ENCODE measurements around the gene RNF151.
A peak's percentile ranks its signal among the peaks of the same experiment; 100 is the strongest.
"Not testable (repeated sequence)": the region's sequence is repeated elsewhere in the genome, so short reads cannot be mapped to it uniquely, and the experiment has no call there.

RNF151 gene, protein sequence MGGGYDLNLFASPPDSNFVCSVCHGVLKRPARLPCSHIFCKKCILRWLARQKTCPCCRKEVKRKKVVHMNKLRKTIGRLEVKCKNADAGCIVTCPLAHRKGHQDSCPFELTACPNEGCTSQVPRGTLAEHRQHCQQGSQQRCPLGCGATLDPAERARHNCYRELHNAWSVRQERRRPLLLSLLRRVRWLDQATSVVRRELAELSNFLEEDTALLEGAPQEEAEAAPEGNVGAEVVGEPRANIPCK

DNA sequence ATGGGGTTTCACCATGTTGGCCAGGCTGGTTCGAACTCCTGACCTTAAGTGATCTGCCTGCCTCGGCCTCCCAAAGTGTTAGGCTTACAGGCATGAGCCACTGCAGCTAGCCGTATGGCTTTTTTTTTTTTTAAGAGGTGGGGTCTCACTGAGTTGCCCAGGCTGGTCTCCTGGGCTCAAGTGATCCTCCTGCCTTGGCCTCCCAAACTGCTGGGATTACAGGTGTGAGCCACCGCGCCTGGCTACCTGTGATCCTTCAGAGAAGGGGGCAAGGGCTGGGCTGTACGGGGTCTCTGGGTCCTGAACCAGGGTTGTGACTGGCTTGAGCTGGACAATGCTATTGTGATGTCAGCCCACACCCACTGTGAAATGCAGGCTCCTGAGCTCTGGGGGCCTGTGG, at the start of gene RNF151:
Gene RNF151, plus strand, starts transcription at position 397 of the 400 bp plus-strand sequence. CDS start 26 bp downstream, outside the sequence.
- no peak for DNase-seq (ENCODE audit: low read depth)

DNA sequence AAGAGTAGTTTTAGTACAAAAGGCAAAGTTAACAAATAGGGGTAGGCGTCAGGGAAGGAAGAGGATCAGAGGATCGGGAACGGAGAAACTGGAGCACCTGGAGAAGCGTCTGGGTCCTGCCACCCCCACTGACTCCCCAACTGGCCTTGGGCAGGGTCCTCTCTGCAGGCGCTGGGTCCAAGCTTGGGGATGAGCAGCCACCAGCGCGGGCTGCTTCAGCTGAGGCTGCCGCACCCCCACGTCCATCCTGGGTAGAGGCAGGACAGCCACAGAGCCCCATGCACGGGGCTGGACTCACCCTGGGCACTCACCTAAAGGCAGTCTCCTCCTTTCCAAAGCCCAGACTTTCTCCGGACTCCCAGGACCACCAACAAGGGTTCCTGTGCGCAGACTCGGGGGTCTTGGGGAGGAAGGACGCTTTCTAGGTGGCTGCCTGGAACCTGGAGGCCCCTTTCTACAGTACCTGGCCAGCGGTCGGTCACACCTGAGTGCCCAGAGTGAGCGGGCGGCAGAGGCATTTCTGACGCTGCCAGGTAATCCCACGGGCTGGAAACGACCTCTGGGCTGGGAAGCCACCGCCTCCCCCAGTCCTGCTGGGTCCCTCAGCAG, 49.5 kb upstream of the RNF151 start:
- no peak for DNase-seq (ENCODE audit: low read depth)

DNA sequence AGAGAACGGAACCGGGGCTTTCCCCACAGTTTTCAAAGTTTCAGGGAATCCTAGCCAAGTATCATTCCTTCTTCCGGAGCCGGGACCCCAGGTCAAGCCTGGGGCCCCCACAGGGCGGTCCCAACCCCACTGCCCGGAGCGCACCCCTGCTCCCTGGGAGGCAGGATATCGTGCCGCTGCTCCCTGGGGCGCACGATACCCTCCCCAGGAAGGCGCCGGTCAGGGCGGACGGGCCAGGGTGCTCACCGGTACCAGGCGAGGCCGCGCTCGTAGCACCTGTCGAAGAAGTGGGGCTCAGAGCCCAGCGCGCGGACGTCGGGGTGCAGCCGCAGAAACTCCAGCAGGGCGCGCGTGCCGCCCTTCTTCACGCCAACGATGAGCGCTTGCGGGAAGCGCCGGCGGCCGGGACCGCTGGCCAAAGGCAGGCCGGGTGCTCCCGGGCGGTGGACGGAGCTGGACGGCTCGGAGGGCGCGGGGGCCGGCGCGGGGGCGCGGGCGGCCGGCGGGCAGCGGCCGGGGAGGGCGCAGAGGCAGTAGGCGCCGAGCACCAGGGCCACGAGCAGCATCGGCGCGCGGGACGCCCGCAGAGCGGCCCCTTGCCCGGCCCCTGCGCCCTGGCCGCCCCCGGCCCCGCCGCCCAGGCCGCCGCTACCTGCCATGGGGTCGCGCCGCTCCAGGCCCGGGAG, 48.8 kb upstream of the RNF151 start:
- DNase-seq (ENCODE audit: low read depth) = no peak

DNA sequence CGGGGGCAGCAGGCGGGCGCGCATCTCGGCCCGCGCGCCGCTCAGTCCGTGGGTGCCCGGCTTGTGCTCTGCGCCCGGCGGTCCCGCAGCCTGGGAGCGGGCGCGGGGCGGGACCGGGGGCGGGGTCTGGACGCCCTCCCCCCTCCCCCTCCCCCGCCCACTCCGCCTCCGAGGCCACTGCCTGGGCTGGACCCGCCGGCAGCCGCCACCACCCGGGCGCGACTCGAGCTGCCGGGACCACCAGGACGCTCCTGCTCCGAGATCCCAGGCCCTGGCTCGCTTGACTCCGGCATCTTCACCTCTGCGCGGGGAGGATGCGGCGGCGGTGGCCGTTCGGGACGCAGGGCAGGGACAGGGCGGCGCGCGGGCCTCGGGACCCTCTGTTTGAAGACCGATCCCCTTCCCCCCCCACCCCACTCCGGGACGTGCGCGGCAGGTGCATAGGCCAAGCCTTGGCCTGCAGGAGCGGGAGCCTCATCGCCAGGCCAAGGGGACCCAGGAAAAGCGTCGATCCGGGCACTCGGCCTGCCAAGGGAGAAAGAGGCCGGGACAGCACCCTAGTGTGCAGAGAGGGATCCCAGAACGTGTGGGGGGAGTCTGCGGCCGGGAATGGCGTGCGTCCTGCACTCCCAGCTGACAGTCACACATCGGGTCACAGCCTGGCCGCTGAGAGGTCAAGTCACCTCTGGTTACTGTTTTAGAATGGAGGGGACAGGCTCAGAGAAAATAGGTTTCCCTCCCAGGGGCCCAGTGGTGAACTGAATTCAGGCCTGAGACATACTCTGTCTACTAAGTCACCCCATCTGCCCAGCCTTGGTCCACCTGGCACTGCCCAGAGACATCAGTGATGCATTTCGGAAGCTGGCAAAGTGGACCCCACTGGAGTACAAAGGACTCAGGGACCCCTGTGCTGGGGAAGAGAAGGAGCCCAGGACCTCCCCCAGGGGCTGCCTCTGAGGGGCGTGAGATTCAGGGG, 48.0 kb upstream of the RNF151 start, which contains the start of gene HS3ST6:
Gene HS3ST6, minus strand, starts transcription at position 65 of the 976 bp plus-strand sequence. CDS start 92 bp downstream, outside the sequence.
- DNase-seq (ENCODE audit: low read depth) = no peak

DNA sequence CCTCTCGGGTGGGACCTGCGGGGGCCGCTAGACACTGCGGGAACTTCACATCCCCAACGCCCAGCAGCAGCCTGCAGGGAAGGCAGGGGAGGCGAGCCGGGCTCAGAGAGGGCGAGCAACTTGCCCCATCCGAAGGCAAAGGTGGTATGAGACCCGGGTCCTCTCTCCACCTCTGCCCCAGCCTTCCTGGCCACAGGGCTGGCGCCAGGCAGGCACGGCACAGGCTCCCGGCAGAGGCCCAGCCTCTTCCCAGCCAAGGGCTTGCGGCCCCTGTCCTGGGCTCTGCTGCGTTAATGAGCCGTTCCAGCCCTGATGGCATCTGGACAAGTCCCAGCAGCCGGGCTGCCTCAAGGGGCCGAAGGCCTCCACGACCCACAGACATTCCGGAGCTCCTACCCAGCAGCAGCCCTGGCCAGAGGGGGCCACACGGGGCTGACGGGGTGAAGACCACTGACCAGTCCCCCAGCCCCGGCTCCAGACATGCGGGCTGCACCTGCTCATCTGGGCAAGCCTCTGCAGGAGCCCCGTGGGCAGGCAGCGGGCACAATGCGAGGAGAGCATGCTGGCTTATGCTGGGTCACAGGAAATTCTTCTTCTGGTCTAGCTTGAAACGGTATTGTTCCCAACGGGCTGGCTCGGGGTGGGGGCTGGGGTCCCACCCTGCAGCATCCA, 47.2 kb upstream of the RNF151 start:
- DNase-seq (ENCODE audit: low read depth) = no peak

DNA sequence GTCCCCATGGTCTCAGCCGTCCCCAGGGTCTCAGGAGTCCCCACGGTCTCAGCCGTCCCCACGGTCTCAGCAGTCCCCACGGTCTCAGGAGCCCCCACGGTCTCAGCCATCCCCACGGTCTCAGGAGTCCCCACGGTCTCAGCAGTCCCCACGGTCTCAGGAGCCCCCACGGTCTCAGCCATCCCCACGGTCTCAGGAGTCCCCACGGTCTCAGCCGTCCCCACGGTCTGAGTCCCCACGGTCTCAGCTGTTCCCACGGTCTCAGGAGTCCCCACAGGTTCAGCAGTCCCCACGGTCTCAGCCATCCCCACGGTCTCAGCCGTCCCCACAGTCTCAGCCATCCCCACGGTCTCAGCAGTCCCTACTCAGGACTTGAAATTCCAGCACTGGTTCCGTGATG, 46.5 kb upstream of the RNF151 start:
- DNase-seq (ENCODE audit: low read depth) = not testable (repeated sequence)

DNA sequence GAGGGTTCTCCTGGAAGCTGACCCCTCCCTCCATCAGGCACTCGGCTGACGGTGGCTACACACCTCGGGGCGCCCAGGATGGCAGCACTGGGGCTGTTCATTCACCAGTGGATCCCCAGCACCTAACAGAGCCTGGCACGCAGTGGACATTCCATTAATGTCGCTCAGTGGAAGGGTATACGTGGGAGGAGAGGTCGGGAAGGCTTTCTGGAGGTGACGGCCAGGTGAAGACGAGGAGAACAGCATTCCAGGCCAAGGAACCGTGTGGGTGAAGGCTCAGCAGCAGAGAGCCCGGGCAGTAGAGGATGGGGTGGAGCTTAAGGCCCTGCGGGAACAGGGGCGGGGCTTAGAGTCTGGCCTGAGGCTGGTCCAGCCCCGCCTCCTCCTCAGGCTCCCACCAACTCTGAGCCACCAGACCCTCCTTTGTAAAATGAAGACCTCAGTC, 45.9 kb upstream of the RNF151 start:
- peak; percentile 15 for DNase-seq (ENCODE audit: low read depth)

DNA sequence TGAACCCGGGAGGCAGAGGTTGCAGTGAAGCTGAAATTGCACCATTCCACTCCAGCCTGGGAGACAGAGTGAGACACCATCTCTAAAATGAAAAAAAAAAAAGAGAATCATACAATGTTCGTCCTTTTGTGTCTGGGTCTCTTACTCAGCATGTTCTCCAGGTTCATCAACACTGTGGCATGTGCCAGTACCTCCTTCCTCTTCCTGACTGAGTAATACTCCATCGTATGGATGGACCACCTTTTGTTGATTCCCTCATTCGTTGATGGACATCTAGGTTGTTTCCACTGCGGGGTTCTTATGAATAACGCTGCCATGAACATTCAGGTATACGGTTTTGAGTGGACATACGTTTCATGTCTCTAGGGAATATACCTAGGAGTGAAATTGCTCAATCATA, 44.3 kb upstream of the RNF151 start:
- no peak for DNase-seq (ENCODE audit: low read depth)

DNA sequence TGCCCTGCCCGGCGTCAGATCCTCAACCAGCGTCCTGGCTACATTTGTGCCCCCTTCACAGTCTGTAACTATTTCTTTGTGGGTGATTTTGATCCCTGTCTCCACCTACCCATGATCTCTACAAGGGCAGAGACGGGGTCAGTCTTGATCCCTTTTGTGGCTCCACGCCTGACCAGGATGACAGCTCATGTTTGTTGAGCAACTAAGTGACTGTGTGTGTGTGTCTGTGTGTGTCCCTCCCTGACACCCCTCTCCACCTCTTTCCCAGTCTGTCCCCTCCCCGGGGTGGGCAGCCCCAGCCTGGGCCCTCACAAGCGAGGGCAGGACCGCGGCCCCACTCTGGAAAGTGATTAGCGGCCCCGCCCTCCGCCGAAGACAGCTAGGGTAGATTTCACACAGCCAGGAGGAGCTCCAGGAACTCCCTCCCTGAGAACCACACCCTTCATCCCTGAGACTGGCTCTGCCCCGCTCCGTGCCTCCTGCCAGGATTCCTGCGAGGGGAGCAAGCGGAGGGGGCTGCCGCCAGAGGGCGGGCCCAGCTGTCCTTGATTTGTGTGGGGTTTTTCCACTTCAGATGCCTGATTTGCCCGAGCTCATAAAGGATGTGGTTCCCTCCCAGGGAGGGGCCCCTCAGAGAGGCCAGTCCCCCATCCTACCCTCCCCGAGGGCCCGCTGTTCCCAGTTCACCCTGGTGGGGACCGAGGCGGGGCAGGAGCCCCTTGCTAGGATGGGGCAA, 43.2 kb upstream of the RNF151 start:
- DNase-seq (ENCODE audit: low read depth) = no peak

DNA sequence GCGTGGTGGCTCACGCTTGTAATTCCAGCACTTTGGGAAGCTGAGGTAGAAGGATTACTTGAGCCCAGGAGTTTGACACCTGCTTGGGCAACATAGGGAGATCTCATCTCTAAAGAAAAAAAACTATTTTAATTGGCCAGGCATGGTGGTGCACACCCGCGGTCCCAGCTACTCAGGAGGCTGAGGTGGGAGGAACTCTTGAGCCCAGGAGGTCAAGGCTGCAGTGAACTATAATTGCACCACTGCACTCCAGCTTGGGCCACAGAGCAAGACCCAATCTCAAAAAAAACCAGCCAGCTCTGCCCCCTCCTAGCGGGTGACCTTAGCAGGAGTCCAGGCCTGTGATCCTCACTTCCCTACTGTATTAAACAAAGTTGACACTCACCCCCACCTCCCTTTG, 42.6 kb upstream of the RNF151 start:
- no peak for DNase-seq (ENCODE audit: low read depth)

DNA sequence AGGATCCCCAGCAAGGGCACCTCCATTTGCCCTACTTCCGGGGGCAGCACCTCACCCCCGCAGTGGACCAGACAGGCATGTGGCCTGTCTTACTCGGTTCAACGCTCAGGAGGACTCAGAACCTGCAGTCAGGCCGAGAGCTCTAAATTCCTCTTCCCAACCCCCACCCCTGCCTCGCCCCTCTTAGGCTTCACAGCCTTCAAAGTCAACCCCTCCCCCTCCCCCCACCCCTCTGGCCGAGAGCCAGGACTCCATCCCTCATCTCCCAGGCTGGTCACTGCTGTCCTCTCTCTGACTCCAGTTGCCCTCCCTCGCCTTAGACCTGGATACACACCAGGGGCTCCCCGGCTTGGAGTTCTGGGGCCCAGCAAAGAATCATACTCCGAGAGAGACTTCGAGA, 40.4 kb upstream of the RNF151 start:
- no peak for DNase-seq (ENCODE audit: low read depth)

DNA sequence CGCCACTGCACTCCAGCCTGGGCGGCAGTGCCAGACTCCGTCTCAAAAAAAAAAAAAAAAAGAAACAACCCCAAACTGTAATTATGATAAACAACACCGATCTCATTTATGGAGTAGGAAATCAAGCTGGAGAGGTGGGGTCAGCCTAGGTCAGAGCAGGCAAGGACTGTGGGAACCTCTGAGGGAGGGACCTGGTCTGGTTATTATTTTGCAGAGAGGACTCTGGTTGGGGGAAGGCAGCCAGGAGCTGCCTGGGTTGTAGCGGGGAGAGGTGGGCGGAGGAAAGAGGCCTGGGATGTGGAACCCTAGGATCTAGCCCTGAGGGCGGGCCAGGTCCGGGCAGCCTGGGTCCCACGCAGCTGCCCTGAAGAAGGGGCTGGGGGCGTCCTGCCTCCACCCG, 37.6 kb upstream of the RNF151 start:
- peak; percentile 13 for DNase-seq (ENCODE audit: low read depth)

DNA sequence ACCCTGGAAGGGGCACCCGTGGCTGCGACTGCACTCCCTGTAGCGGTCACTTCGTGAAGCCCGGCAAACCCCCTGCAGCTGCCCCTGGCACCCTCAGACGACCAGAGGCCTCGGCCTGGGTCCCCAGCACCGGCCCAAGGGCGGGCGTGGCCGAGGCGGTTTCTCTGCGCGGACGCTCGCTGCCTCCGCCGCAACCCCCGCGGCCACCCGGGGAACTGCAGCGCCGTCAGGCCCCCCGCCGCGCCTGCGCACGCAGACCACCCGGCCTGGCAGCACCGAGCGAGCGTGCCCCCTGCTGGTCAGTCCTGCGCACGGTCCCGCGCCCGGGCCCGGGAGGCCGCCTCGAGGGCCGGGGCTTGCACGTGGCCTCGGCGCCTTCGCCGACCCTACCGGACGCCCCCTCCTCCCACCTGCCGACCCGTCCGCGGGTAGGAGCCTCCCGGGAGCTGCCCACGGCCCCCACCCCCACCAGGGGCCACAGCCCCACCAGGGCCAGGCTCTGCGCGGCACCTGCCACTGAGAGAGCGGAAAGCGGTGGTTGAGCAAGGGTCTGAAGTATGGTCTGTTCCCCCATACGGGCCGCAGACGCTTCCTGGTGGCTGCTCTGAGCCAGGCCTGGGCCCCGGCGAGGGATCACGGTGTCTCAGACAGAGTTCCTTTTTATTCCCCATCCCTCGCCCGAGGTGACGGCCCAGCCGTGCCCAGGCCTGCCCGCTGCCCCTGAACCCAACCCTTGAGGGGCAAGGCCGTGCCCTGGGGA, 36.9 kb upstream of the RNF151 start:
- DNase-seq (ENCODE audit: low read depth) = peak; percentile 94

DNA sequence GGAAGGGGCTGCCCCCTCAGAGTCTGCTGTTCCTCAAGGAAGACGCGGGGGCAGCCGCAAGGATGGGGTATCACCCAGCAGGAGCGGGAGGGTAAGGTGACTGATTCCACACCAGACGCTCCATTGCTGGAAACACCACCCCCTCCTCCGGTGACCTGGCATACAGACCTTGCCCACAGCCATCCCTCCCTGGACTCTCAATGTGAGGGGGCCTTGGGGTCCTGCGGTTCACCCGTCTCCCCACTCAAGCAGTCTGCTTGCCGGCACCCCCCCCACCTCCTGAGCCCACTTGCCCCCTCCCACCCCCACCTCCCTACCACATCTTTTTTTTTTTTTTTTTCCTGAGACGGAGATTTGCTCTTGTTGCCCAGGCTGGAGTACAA, 36.3 kb upstream of the RNF151 start:
- no peak for DNase-seq (ENCODE audit: low read depth)

DNA sequence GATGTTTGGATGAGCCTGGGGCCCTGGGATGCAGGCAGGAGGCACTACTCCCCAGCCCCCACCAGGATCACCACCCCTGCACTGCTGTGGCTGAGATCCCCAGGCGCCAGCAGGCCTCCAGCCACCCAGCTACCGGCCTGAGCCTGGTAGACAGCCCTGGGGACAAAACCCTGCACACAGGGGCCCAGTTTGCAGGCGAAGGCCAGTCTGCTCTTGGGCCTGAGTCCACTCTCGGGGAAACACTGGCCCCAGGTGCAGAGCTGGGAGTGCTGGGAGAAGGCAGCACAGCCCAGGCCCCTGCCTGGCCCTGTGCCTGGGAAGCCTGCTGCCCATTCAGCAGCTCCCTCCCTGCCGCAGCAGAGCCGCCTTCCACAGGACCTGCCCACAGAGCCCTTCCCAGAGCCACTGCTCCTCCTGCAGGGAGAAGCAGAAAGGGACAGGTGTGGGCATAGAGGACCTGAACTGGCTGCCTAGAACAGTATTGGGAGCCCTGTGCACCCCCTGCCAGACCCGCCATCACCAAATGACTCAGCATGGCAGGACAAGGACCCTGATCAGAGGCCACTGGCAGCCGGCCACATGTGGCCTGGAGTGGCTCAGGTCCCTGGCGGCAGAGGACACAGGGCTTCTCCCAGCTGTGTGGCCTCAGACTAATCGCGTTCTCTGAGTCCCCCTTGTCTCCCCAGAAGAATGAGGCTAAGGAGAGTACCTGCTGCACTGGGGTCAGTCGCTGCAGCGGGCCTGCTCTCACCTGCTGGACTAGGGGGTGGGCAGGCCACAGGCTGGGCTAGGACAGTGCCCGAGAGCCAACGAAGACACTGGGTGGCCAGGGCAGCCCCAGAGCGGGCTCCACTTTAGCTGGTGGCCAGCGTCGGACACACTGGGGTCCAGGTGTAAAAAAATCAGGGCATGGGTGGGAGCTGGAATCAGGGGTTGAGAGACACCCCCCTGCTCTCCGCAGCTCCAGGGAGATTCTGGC, 34.3 kb upstream of the RNF151 start:
- DNase-seq (ENCODE audit: low read depth) = no peak

DNA sequence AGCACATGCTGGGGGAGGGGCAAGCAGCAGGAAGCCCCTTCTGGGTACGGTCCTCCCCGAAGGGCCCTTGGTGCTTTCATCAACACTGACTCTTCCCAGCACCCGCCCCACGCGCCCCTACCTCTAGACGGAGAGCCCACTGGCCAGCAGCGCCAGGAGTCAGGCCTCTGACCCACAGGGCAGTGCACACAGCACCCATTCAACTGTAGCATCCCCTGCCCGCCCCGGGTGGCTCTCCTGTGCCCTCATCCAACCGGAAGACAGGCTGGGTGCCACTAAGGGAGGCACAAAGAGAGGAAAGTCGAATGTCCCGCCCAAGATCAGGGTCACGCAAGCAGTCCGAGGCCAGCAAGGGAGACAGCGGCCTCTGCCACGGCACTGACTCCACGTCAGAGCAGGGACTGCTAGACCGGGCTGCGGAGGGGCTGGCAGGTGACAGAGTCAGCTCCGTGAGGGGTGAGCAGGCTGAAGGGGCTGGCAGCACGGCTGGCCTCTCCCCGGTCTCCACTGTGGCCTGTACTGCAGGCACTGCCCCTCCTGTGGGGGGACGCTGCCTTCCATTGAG, 33.5 kb upstream of the RNF151 start:
- no peak for DNase-seq (ENCODE audit: low read depth)

DNA sequence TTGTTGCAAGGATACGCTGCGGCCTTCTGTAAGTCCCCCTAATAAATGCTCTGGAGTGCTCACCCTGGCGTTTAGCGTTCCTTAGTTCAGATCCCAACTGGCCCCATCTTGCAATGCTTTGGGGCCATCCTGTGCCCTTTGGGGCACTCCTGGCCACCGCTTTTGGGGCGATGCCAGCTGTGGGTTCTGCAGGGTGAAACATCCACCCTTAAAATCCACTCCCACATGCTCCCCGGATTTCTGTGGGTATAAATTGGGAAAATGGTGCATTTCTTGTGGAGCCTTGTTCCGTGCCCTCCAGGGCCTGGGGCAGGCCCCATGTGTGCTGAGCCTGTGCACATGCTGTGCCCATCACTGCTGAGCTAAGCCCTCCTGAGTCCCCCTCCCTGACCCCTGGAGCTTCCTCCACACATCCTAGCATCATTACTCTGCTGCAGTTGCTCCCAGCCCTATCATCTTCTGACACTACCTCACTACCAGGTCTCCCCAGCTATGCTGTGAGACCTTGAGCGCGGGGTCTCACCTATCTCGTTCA, 29.6 kb upstream of the RNF151 start:
- DNase-seq (ENCODE audit: low read depth) = no peak

DNA sequence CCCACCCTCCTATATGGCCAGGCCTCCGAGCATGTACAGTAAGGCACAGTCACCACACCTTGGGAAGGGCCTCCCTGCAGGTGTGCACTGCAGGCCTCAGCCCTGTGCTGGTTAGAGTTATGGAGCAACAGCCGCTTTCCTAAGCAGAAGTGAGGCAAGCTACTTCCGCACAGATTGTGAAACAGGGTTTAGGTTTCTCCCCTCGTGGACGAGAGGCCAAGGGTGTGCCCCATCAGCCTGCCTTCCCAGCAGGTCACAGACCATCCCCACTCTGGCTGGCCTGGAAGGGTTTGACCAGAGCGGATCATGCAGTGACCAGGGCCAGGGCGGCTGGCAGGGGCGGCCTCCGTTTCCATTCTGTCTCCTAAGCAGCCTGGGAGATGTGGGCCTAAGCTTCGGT, 28.3 kb upstream of the RNF151 start:
- no peak for DNase-seq (ENCODE audit: low read depth)
